Measurements from ENCODE around the gene SEC61A2.

- TF ChIP-seq EZH2 (IDR thresholded peaks at IDR 0.05; ENCODE audit: insufficient read depth, poor library complexity, severe bottlenecking) = no peak
- TF ChIP-seq EZH2phosphoT487 (IDR thresholded peaks at IDR 0.05; ENCODE audit: insufficient read depth, low read depth) = no peak
Observed at GRCh38 chr10:12188656-12189055, 59.2 kb downstream of the SEC61A2 start.
